Right renal pelvis (tissue), 4 donors: Measurements from ENCODE around the gene GNB1. TPM values are rescaled to one million over a fixed set of nuclear protein-coding genes. Genes with fewer than 3 reads are reported as not detected.
"Not testable (repeated sequence)": the region's sequence is repeated elsewhere in the genome, so short reads cannot be mapped to it uniquely, and the experiment has no call there.

Source experiments
- DNase-seq, 4 donors: peaks; one replicate each; pipeline ENCODE4 v3.0.0-alpha.2; 2013; ENCODE audit warnings: low read depth in 4 of 4, low spot score in 3 of 4, missing footprints in 1 of 4
- polyA plus RNA-seq, 4 donors: library from polyadenylated mRNA; unstranded; fragments of 120-200 nt; gene quantifications; one replicate each; pipeline ENCODE4 v1.2.1, GENCODE V29; 2013; ENCODE audit not compliant: insufficient read length in 4 of 4

GNB1 gene
- 100 to 1,000 TPM; 287 to 307 (median 292) TPM for polyA plus RNA-seq

GRCh38 chr1:1890506-1891348 is at the start of gene GNB1:
Gene GNB1 (minus strand): TSS chr1:1891087. CDS start chr1:1825453, 65,634 bp downstream.
- peak; percentile 86 to 91 (median 90) for DNase-seq

- DNase-seq, result no peak
Observed at GRCh38 chr1:1940123-1940425, 49.2 kb upstream of the GNB1 start.

- DNase-seq, result no peak
Observed at GRCh38 chr1:1939296-1940122, 48.6 kb upstream of the GNB1 start.

GRCh38 chr1:1938613-1939295 is 47.9 kb upstream of the GNB1 start:
- DNase-seq, result no peak

- no peak for DNase-seq
Observed at GRCh38 chr1:1938276-1938573, 47.3 kb upstream of the GNB1 start.

- DNase-seq, result no peak
Observed at GRCh38 chr1:1937549-1938275, 46.8 kb upstream of the GNB1 start.

GRCh38 chr1:1937061-1937460 is 46.2 kb upstream of the GNB1 start:
- DNase-seq, result no peak

- DNase-seq, result not testable (repeated sequence)
Observed at GRCh38 chr1:1934848-1935247, 44.0 kb upstream of the GNB1 start.

GRCh38 chr1:1929639-1930545 is 39.0 kb upstream of the GNB1 start:
- DNase-seq, result no peak

- DNase-seq, result no peak
Observed at GRCh38 chr1:1929102-1929638, 38.3 kb upstream of the GNB1 start.

- DNase-seq, result no peak
Observed at GRCh38 chr1:1928231-1929101, 37.6 kb upstream of the GNB1 start.

GRCh38 chr1:1927751-1928150 is 36.9 kb upstream of the GNB1 start:
- DNase-seq, result no peak

- DNase-seq, result no peak
Observed at GRCh38 chr1:1926886-1927660, 36.2 kb upstream of the GNB1 start.

- no peak for DNase-seq
Observed at GRCh38 chr1:1926346-1926811, 35.5 kb upstream of the GNB1 start.

- no peak for DNase-seq
Observed at GRCh38 chr1:1925437-1926345, 34.8 kb upstream of the GNB1 start.

GRCh38 chr1:1924849-1925248 is 34.0 kb upstream of the GNB1 start:
- DNase-seq, result no peak

GRCh38 chr1:1924386-1924785 is 33.5 kb upstream of the GNB1 start:
- DNase-seq, result no peak
